ENCODE measurements around the gene PITX1. TPM values are rescaled to one million over a fixed set of nuclear protein-coding genes. Genes with fewer than 3 reads are reported as not detected.

Gene PITX1
- total and polyA plus RNA-seq, 7 experiments from 2014 or later = 0.17 TPM; not detected in 6

GRCh38 chr5:135062216-135063055, 28.4 kb upstream of the PITX1 start:
- Mint-ChIP-seq H3K27me3 (peaks cover 0 to 37% (median 4%) of the 10 kb centered on the region in 5 donors), H3K9me3 (no peaks in the 10 kb centered on the region), H3K4me3 (no peak overlapping the region), H3K36me3 (no peaks in the 10 kb centered on the region), H3K27ac (no peak overlapping the region), H3K4me1 (no peaks in the 10 kb centered on the region)
- Histone ChIP-seq H3K36me3 (ENCODE audit: control insufficient read depth in 2 of 3, insufficient read depth in 3 of 3, low read length in 3 of 3) (no peaks in the 10 kb centered on the region), H3K4me3 (ENCODE audit: low read length) (no peak overlapping the region), H3K9me3 (ENCODE audit: control insufficient read depth in 2 of 3, low read length in 3 of 3) (no peaks in the 10 kb centered on the region), H3K4me1 (ENCODE audit: control insufficient read depth in 2 of 2, insufficient read depth in 2 of 2, low read length in 2 of 2) (no peaks in the 10 kb centered on the region), H3K27ac (ENCODE audit: low read depth, low read length) (no peak overlapping the region), H3K27me3 (ENCODE audit: control insufficient read depth in 2 of 2, insufficient read depth in 2 of 2, low read length in 2 of 2) (no peaks in the 10 kb centered on the region)
- intact Hi-C loops (cut with micrococcal nuclease) = no loop called here
- ATAC-seq = no peak
- ChIA-PET CTCF (no interaction called here), POLR2A (no interaction called here)
- DNase-seq = no peak

GRCh38 chr5:135061001-135061400, 27.0 kb upstream of the PITX1 start:
- no peak overlapping the region for H3K4me3 Mint-ChIP-seq
- ATAC-seq (no peak), DNase-seq (no peak)
- POLR2A ChIA-PET = no interaction called here
- H3K27me3 Mint-ChIP-seq = peaks cover 6 to 41% (median 12%) of the 10 kb centered on the region in 5 donors
- Histone ChIP-seq H3K27me3 (ENCODE audit: control insufficient read depth in 2 of 2, insufficient read depth in 2 of 2, low read length in 2 of 2) (no peaks in the 10 kb centered on the region), H3K9me3 (ENCODE audit: control insufficient read depth in 2 of 3, low read length in 3 of 3) (no peaks in the 10 kb centered on the region), H3K36me3 (ENCODE audit: control insufficient read depth in 2 of 3, insufficient read depth in 3 of 3, low read length in 3 of 3) (no peaks in the 10 kb centered on the region), H3K27ac (ENCODE audit: low read depth, low read length) (no peak overlapping the region), H3K4me3 (ENCODE audit: low read length) (no peak overlapping the region), H3K4me1 (ENCODE audit: control insufficient read depth in 2 of 2, insufficient read depth in 2 of 2, low read length in 2 of 2) (no peaks in the 10 kb centered on the region)
- H3K9me3 Mint-ChIP-seq = no peaks in the 10 kb centered on the region
- H3K27ac Mint-ChIP-seq = no peak overlapping the region
- CTCF ChIA-PET = no interaction called here
- intact Hi-C loops (cut with micrococcal nuclease) = no loop called here
- H3K36me3 Mint-ChIP-seq = no peaks in the 10 kb centered on the region
- H3K4me1 Mint-ChIP-seq = no peaks in the 10 kb centered on the region

GRCh38 chr5:135060021-135060420, 26.0 kb upstream of the PITX1 start:
- no peaks in the 10 kb centered on the region for H3K9me3 ChIP-seq (ENCODE audit: control insufficient read depth in 2 of 3, low read length in 3 of 3)
- H3K4me3 Mint-ChIP-seq = no peak overlapping the region
- H3K27me3 Mint-ChIP-seq = peaks cover 8 to 46% (median 13%) of the 10 kb centered on the region in 5 donors
- no peaks in the 10 kb centered on the region for H3K4me1 Mint-ChIP-seq
- H3K27ac Mint-ChIP-seq = no peak overlapping the region
- no peaks in the 10 kb centered on the region for H3K36me3 Mint-ChIP-seq
- H3K4me3 ChIP-seq (ENCODE audit: low read length) = no peak overlapping the region
- intact Hi-C loops (cut with micrococcal nuclease) = no loop called here
- DNase-seq = no peak
- H3K27ac ChIP-seq (ENCODE audit: low read depth, low read length) = no peak overlapping the region
- no peaks in the 10 kb centered on the region for H3K27me3 ChIP-seq (ENCODE audit: control insufficient read depth in 2 of 2, insufficient read depth in 2 of 2, low read length in 2 of 2)
- H3K9me3 Mint-ChIP-seq = no peaks in the 10 kb centered on the region
- ATAC-seq = no peak
- ChIA-PET CTCF (interaction anchor here (0.5 kb wide), 1 partner anchor 52 kb away, joined by 3 read pairs; no protein-coding TSS in a partner anchor), POLR2A (no interaction called here)
- no peaks in the 10 kb centered on the region for H3K36me3 ChIP-seq (ENCODE audit: control insufficient read depth in 2 of 3, insufficient read depth in 3 of 3, low read length in 3 of 3)
- H3K4me1 ChIP-seq (ENCODE audit: control insufficient read depth in 2 of 2, insufficient read depth in 2 of 2, low read length in 2 of 2) = no peaks in the 10 kb centered on the region

- ATAC-seq = no peak
- intact Hi-C loops (cut with micrococcal nuclease) = no loop called here
- Mint-ChIP-seq H3K9me3 (no peaks in the 10 kb centered on the region), H3K4me3 (no peak overlapping the region), H3K27me3 (peaks cover 11 to 46% (median 14%) of the 10 kb centered on the region in 5 donors), H3K27ac (no peak overlapping the region), H3K4me1 (no peaks in the 10 kb centered on the region), H3K36me3 (no peaks in the 10 kb centered on the region)
- DNase-seq = no peak
- CTCF ChIA-PET = interaction anchor here (0.5 kb wide), 1 partner anchor 53 kb away, joined by 3 read pairs; no protein-coding TSS in a partner anchor
- no peaks in the 10 kb centered on the region for H3K27me3 ChIP-seq (ENCODE audit: control insufficient read depth in 2 of 2, insufficient read depth in 2 of 2, low read length in 2 of 2)
- no peaks in the 10 kb centered on the region for H3K36me3 ChIP-seq (ENCODE audit: control insufficient read depth in 2 of 3, insufficient read depth in 3 of 3, low read length in 3 of 3)
- H3K27ac ChIP-seq (ENCODE audit: low read depth, low read length) = no peak overlapping the region
- POLR2A ChIA-PET = no interaction called here
- H3K4me3 ChIP-seq (ENCODE audit: low read length) = no peak overlapping the region
- H3K9me3 ChIP-seq (ENCODE audit: control insufficient read depth in 2 of 3, low read length in 3 of 3) = no peaks in the 10 kb centered on the region
- H3K4me1 ChIP-seq (ENCODE audit: control insufficient read depth in 2 of 2, insufficient read depth in 2 of 2, low read length in 2 of 2) = no peaks in the 10 kb centered on the region
These were observed 25.2 kb upstream of the PITX1 start for GRCh38 chr5:135059000-135059923.

- Mint-ChIP-seq H3K27me3 (peaks cover 15 to 42% (median 22%) of the 10 kb centered on the region in 5 donors), H3K9me3 (no peaks in the 10 kb centered on the region), H3K27ac (no peak overlapping the region), H3K4me1 (peaks cover 0 to 2% (median 0%) of the 10 kb centered on the region in 7 donors), H3K4me3 (no peak overlapping the region), H3K36me3 (no peaks in the 10 kb centered on the region)
- no peaks in the 10 kb centered on the region for H3K36me3 ChIP-seq (ENCODE audit: control insufficient read depth in 2 of 3, insufficient read depth in 3 of 3, low read length in 3 of 3)
- ChIA-PET CTCF (no interaction called here), POLR2A (no interaction called here)
- no peaks in the 10 kb centered on the region for H3K4me1 ChIP-seq (ENCODE audit: control insufficient read depth in 2 of 2, insufficient read depth in 2 of 2, low read length in 2 of 2)
- no peak overlapping the region for H3K27ac ChIP-seq (ENCODE audit: low read depth, low read length)
- no peaks in the 10 kb centered on the region for H3K9me3 ChIP-seq (ENCODE audit: control insufficient read depth in 2 of 3, low read length in 3 of 3)
- H3K27me3 ChIP-seq (ENCODE audit: control insufficient read depth in 2 of 2, insufficient read depth in 2 of 2, low read length in 2 of 2) = no peaks in the 10 kb centered on the region
- H3K4me3 ChIP-seq (ENCODE audit: low read length) = no peak overlapping the region
- ATAC-seq (no peak), DNase-seq (no peak)
- intact Hi-C loops (cut with micrococcal nuclease) = no loop called here
These were observed 24.3 kb upstream of the PITX1 start for GRCh38 chr5:135058331-135058732.

- H3K27ac ChIP-seq (ENCODE audit: low read depth, low read length) = no peak overlapping the region
- no peak overlapping the region for H3K4me3 ChIP-seq (ENCODE audit: low read length)
- no peak overlapping the region for H3K4me3 Mint-ChIP-seq
- ChIA-PET CTCF (no interaction called here), POLR2A (no interaction called here)
- no peak overlapping the region for H3K27ac Mint-ChIP-seq
- intact Hi-C loops (cut with micrococcal nuclease) = no loop called here
- H3K36me3 ChIP-seq (ENCODE audit: control insufficient read depth in 2 of 3, insufficient read depth in 3 of 3, low read length in 3 of 3) = no peaks in the 10 kb centered on the region
- H3K4me1 Mint-ChIP-seq = peaks cover 0 to 2% (median 0%) of the 10 kb centered on the region in 7 donors
- peaks cover 25 to 52% (median 33%) of the 10 kb centered on the region in 5 donors for H3K27me3 Mint-ChIP-seq
- H3K9me3 Mint-ChIP-seq = no peaks in the 10 kb centered on the region
- H3K4me1 ChIP-seq (ENCODE audit: control insufficient read depth in 2 of 2, insufficient read depth in 2 of 2, low read length in 2 of 2) = no peaks in the 10 kb centered on the region
- H3K27me3 ChIP-seq (ENCODE audit: control insufficient read depth in 2 of 2, insufficient read depth in 2 of 2, low read length in 2 of 2) = no peaks in the 10 kb centered on the region
- H3K36me3 Mint-ChIP-seq = no peaks in the 10 kb centered on the region
- no peaks in the 10 kb centered on the region for H3K9me3 ChIP-seq (ENCODE audit: control insufficient read depth in 2 of 3, low read length in 3 of 3)
- no peak for ATAC-seq
- no peak for DNase-seq
These were observed 23.2 kb upstream of the PITX1 start for GRCh38 chr5:135057233-135057632.

Measured in naive thymus-derived CD4-positive, alpha-beta T cell (primary cell).